Measurements from ENCODE around the gene ADAM23.

The ADAM23 gene

DNA sequence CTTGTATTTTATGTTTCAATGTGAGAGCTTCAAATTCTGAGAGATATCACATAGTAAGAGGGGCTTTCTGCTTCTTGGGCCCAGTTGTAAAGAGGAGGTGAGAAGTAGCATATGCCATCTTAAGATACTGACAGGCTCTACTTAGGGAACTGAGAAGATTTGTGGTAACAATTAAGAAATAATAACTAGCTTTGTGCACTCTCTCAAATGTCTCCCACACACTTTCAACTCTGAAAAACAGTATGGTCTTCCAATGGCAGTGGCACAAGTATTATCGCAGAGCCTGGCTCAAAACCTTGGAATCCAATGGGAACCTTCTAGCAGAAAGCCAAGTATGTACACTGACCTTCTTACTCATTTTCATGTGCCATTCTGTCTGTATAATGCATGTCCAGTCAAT, 118.6 kb downstream of the ADAM23 start:
- no peak for DNase-seq (ENCODE audit: low read depth in 2 of 2, low spot score in 1 of 2)

GRCh38 chr2:206562375-206562774, 119.0 kb downstream of the ADAM23 start:
- DNase-seq (ENCODE audit: low read depth in 2 of 2, low spot score in 1 of 2): no peak

DNA sequence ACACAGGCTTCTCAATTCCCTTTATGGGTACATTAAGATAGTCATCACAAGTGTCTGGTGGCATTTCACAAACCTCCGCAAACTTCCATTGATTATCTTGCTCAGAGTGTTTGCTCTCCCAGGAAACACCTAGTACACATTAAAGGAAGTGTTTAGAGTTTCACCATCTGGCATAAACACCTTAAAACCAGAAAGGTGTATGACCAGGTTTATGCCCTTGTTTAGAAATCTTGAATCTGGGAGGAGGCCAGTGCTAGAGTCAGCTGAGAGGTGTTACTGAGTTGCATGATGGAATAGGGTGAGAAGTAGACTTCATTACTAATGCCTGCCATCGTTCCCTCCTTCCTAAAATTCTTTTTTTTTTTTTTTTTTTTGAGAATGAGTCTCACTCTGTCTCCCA, 120.0 kb downstream of the ADAM23 start:
- no peak for DNase-seq (ENCODE audit: low read depth in 2 of 2, low spot score in 1 of 2)

DNA sequence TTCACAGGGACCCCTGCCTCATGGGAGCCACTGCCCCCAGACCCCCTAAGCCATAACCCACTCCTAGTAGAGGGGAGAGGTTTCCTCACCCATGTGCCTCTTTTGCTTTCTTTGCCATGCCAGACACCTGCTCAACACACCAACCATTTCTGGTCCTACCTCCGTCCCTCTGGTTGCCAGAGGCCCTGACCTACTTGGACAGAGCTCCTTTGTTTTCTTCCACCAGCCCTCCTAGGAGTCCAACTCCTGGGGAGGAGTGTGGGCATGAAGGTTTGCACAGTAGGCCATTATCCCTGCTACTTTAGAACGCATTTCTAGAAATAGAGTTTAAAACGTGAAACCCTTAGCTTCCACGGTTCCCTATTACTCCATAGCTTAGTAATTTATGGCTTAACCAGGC, 122.3 kb downstream of the ADAM23 start:
- no peak for DNase-seq (ENCODE audit: low read depth in 2 of 2, low spot score in 1 of 2)

DNA sequence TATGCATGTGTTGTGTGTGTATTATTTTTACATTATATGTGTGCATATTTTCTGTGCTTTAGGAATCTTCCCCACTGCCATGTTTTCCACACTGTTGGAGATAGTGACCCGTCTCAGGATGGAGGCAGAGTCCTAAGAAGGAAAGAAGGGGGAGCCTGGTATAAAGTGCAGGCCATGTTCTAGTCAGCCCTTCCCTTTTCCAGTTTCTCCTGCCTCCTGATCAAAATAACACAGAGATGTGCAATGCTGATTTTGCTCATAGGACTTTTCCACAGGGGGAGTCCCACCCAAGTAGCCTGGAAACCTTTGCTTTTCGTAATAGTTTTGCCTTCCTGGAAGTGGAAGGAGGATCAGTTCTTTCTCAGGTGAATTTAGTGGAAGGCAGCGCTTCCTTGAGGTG, 126.1 kb downstream of the ADAM23 start:
- no peak for DNase-seq (ENCODE audit: low read depth in 2 of 2, low spot score in 1 of 2)

- DNase-seq (ENCODE audit: low read depth in 2 of 2, low spot score in 1 of 2): no peak
These were observed 126.9 kb downstream of the ADAM23 start for GRCh38 chr2:206570199-206570598.

DNA sequence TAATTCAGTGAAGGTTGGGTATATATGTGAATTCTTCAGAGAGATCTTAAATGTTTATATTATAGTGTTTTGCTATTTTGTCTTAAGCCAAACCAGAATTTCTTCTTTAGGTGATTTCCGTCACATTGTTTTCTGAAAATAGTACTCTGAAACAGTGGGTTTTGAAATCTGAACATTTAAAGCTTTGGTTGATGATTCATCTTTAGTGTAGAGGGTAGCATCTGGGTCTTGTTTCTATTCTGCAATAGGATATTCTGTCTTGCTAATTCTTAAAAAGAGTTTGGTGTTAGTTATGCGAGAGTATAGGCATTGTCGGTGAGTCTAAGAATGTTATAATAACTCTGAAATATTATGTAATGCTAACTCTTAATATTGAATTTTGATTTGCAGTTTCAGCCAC, 129.4 kb downstream of the ADAM23 start:
- DNase-seq (ENCODE audit: low read depth in 2 of 2, low spot score in 1 of 2): no peak

DNA sequence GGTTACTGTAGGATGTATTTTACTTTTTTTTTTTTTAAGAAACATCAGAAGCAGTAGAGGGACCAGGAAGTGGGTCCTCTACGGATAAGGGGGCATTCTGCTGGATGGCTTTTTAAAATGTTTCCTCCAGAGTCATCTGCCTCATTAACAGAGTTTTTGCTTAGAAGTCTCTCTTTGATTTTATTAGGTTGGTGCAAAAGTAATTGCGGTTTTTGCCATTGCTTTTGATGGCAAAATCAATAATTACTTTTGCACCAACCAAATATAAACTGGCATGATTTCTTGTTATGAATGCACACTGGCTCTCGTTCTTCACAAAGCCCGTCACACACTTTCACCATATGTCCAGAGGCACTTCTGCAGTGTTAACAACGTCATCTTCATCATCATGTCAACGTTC, 130.5 kb downstream of the ADAM23 start:
- no peak for DNase-seq (ENCODE audit: low read depth in 2 of 2, low spot score in 1 of 2)

DNA sequence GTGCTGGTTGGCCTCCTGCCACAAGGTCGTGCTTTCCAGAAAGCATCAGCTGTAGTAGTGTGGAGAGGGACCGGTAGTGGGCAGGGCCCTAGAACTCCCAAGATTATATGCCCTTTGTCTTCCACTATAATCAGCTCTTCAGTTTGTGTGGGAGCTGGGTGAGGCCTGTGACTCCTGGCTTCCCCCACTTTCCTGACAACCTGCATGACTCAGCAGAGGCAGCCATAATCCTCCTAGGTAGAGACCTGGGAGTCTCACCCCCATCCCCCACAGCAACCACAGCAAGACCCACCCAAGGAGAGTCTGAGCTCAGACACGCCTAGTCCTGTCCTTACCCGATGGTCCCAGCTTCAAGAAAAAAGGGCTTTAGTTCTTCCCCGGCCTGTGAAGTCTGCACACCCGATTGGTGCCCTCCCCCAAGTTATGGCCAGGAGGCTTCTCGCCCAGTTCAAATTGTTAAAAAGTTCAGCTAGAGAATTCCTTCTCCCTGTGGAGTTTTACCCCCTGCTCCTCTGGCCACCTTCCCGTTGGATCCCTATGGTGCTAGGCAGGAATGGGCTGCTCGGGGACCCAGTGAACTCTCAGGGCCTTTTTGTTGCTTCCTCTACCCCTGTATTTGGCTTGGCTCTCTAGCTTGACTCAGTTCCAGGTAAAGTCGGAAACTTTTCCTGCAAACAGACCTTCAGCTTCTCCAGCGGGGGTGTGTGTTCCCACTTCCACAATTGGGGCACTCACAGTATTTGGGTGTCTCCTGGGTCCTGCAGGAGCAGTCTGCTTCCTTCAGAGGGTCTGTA, 141.2 kb downstream of the ADAM23 start:
- DNase-seq (ENCODE audit: low read depth in 2 of 2, low spot score in 1 of 2): no peak

DNA sequence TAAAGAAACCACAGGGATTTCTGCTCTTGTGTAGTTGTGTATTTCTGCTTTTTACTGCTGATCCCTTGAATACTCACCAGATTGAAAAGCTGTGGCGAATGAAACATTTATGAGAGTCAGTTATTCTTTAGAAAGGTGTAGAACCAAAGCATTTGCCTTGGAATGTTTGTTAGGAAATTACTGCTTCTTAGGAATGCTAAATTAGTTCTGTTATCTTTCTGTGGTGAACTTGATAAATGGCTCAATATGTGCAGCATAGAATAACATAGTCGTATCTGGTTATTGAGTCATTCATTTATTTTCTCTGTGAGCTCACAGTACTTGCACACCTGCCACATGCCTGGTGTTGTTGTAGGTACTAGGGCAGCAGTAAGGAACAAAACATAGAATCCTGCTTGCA, 142.0 kb downstream of the ADAM23 start:
- no peak for DNase-seq (ENCODE audit: low read depth in 2 of 2, low spot score in 1 of 2)

DNA sequence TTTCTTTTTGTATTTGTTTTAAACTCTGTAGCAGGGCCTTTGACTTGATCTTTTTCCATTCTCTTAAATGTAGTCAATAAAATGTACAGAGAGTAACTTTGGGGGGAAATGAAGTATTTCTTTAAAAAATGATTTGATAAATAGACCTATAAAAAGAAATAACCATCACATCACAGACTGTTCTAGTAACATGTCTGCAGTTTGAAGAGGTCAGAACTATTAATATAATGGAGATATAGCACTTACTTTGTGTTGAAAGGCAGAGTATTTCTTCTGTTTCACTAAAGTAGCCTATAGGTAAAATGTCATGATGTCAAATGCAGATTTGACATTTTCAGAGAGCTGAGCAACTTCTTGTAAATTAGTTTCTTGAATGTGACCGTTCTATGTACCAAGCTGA, 143.3 kb downstream of the ADAM23 start:
- DNase-seq (ENCODE audit: low read depth in 2 of 2, low spot score in 1 of 2): no peak

GRCh38 chr2:206597717-206598218, 154.4 kb downstream of the ADAM23 start:
- no peak for DNase-seq (ENCODE audit: low read depth in 2 of 2, low spot score in 1 of 2)

GRCh38 chr2:206603243-206603642, 159.9 kb downstream of the ADAM23 start:
- no peak for DNase-seq (ENCODE audit: low read depth in 2 of 2, low spot score in 1 of 2)

DNA sequence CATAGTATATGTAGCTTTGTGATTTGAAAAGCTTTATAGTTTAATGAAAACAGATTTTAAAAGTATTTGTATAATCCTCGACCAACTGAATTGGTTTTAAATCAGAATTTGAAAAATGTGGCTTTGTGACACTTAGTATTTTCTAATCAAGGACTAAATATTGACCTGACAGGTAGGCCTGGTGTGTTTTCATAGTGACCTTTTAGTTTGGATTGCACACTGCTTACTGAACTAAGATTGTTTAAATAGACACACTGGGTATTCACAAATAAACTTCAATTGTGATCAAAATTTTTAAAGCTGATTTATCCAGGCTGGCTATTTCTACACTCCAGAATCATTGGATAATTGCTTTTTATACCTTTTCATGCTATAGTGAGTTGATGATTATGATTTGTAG, 167.1 kb downstream of the ADAM23 start:
- DNase-seq (ENCODE audit: low read depth in 2 of 2, low spot score in 1 of 2): no peak

GRCh38 chr2:206611191-206611590, 167.9 kb downstream of the ADAM23 start:
- no peak for DNase-seq (ENCODE audit: low read depth in 2 of 2, low spot score in 1 of 2)

DNA sequence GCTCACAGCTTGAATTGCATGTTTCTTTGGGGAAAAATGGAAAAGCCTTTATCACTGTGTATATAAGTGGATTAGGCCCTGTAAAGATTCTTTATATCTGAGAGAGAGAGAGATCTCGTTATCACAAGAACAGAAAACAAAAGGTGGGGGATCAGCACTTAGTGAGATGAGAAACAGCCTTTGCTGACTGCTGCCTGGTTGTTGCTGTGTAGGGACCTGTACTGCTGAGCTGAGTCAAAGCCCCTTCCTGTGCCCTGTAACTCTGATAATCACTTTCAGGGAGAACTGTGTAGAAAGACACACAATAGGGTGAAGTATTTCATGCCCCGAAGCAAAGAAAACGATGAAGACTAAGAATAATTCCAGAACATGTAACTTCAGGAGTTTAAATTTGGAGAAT, 168.4 kb downstream of the ADAM23 start:
- no peak for DNase-seq (ENCODE audit: low read depth in 2 of 2, low spot score in 1 of 2)

DNA sequence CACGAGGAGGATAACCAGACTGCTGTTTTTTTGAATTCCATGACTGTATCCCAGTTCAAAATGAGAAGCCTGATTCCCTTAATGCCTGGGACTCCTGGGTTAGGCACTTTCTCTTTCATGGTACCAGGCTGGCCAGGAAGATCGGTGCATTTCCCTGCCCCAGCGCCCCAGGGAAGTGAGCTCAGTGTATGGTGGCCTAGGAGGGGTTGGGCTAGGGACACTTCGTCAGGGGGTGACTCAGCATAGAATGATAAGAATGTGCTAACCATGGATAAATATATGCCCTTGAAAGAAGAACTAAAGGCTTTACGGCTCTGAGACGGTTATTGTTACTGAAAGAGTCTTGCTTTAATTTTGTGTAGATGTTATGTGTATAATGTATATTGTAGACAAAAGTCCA, 171.5 kb downstream of the ADAM23 start:
- DNase-seq (ENCODE audit: low read depth in 2 of 2, low spot score in 1 of 2): no peak

DNA sequence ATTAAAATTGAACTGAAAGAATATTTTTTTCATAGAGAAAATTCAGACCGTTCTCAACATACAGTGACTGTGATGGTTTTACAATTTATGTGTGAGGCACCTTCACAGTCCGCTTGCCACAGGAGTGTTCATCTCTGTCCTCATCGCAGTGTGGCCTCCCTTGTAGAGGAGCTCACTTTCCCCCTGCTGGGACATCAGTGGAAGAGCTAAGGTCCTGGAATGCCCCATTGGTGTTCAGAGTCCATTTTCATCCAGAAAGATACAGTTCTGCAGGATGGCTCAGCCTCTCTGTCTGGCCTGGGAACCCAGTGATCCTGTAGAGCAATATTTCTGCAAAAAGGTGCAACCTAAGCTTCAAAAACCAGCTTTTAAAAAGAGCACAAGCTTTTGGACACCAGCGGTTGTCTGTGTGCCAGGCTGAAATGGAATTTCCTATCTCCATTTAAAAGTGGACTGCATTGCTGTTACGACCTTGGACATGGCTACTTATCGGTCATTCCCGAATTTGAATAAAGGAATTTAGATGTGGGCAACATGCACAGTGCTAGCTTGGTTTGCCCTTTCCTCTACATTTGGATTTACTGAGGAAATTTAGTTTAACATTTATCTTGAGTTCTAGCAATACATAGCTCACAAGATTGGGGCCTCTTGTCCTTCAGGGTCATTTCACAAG, 172.2 kb downstream of the ADAM23 start:
- DNase-seq (ENCODE audit: low read depth in 2 of 2, low spot score in 1 of 2): no peak

GRCh38 chr2:206616151-206616550, 172.8 kb downstream of the ADAM23 start:
- no peak for DNase-seq (ENCODE audit: low read depth in 2 of 2, low spot score in 1 of 2)

DNA sequence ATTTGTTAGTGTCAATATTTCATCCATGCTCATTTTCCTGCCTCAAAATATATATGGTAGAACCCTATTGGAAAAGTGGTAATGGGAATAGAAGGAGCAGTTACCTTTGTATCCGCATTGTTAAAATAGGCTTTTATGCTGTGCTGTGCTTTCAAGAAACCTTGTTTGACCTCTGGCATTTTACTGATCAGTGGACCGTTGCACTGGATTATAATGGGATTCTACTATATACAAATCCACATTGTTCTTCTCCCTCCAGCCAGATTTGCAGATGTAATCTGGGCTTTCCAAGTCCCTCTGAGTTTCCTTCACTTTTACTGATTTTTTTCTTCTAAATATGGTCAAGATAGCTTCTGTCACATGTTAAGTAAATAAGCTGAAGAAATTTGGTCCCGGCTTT, 175.7 kb downstream of the ADAM23 start:
- no peak for DNase-seq (ENCODE audit: low read depth in 2 of 2, low spot score in 1 of 2)

GRCh38 chr2:206626108-206626507, 182.8 kb downstream of the ADAM23 start:
- no peak for DNase-seq (ENCODE audit: low read depth in 2 of 2, low spot score in 1 of 2)

DNA sequence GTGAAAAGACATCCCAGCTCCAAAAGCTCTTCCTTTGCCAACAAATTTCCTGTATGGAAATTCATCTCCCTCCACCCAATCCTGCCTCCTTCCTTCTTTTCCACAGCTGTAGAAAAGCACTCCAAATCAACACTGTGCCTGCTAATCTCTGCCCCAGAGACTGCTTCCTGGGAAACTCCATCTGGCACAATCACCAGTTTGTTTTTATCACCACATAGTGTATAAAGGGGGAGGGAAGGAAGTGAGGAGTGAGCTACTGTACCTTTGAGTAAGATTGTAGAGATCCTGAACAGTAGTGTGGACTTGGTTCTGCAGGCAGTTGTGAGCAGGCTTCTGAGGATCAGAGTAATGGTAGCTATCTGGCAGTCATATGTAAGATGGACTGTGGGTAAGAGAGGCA, 184.3 kb downstream of the ADAM23 start:
- DNase-seq (ENCODE audit: low read depth in 2 of 2, low spot score in 1 of 2): no peak

DNA sequence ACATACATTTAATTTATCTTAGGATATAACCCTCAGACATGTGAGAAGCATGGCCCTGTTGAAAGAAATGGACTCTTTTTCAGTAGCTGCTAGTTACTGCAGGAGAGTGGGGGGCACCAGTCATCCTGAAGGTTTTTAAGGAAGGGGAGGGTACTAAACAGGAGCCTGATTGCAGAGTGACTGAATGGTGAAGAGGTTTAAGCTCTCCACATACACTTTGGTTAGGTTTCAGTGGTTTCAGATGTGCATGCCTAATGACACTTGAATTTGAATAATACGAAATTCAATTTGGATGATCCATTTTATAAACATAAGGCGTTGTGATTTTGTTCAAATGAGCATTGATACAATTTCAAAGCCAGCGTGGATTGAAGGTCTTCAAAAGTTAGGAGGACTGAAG, 188.0 kb downstream of the ADAM23 start:
- no peak for DNase-seq (ENCODE audit: low read depth in 2 of 2, low spot score in 1 of 2)

Measured in stimulated activated CD8-positive, alpha-beta memory T cell treated with anti-CD3 and anti-CD28 coated beads, Interleukin-4, amount 100 ng/mL, for 1 hour (primary cell).